CD4-positive, CD25-positive, alpha-beta regulatory T cell (primary cell): ENCODE data around the gene CRIP3. TPM values are rescaled to one million over a fixed set of nuclear protein-coding genes. Genes with fewer than 3 reads are reported as not detected.

Experiments used
- ATAC-seq, 2 donors: fragments of 150-1000 bp; cut with Tn5 transposase; one replicate each; pipeline ENCODE4 v1.10.0; 2021; ENCODE audit warnings: low read depth in 2 of 2, moderate number of reproducible peaks in 2 of 2, moderate library complexity in 1 of 2
- DNase-seq, 3 donors: peaks; one replicate each; pipeline versions ENCODE4 v3.0.0 to v3.0.0-alpha.2; 2012 to 2022; ENCODE audit warnings: mixed read lengths in 1 of 3
- H3K27ac ChIP-seq: one replicate; pipeline ENCODE4 v1.7.0; 2013; ENCODE audit warnings: mild to moderate bottlenecking, low read length; ENCODE audit not compliant: insufficient read depth, poor library complexity, severe bottlenecking
- H3K27me3 ChIP-seq: one replicate; pipeline ENCODE4 v1.7.0; 2013; ENCODE audit warnings: low read length; ENCODE audit not compliant: control insufficient read depth, insufficient read depth
- H3K36me3 ChIP-seq: one replicate; pipeline ENCODE4 v1.7.0; 2013; ENCODE audit warnings: mild to moderate bottlenecking, low read length, moderate library complexity; ENCODE audit not compliant: control insufficient read depth, insufficient read depth
- H3K4me1 ChIP-seq: 2 replicates; pipeline ENCODE4 v1.7.0; 2013; ENCODE audit warnings: mild to moderate bottlenecking, low read length; ENCODE audit not compliant: insufficient read depth, control insufficient read depth, poor library complexity, severe bottlenecking
- H3K4me3 ChIP-seq: one replicate; pipeline ENCODE4 v1.7.0; 2013; ENCODE audit warnings: low read depth, mild to moderate bottlenecking, low read length, moderate library complexity
- H3K9me3 ChIP-seq, 2 experiments: 1 replicate in 1 of 2; 2 replicates in 1 of 2; pipeline ENCODE4 v1.7.0; 2013; ENCODE audit warnings: low read length in 2 of 2, mild to moderate bottlenecking in 1 of 2, moderate library complexity in 1 of 2; ENCODE audit not compliant: control insufficient read depth in 2 of 2
- H3K27ac Mint-ChIP-seq, 3 donors: one replicate each; pipeline ENCODE4 v1.8.0; 2020 to 2022; ENCODE audit warnings: mild to moderate bottlenecking in 3 of 3, mixed read lengths in 3 of 3, moderate library complexity in 2 of 3
- H3K27me3 Mint-ChIP-seq: one replicate; pipeline ENCODE4 v1.8.0; 2022; ENCODE audit warnings: mild to moderate bottlenecking, mixed read lengths
- H3K36me3 Mint-ChIP-seq: one replicate; pipeline ENCODE4 v1.8.0; 2020; ENCODE audit warnings: mixed read lengths
- H3K4me1 Mint-ChIP-seq, 4 donors: one replicate each; pipeline ENCODE4 v1.8.0; 2020 to 2022; ENCODE audit warnings: mixed read lengths in 4 of 4, mild to moderate bottlenecking in 1 of 4
- H3K4me3 Mint-ChIP-seq, 4 donors: one replicate each; pipeline ENCODE4 v1.8.0; 2020 to 2022; ENCODE audit warnings: mild to moderate bottlenecking in 4 of 4, mixed read lengths in 4 of 4, moderate library complexity in 3 of 4
- H3K9me3 Mint-ChIP-seq, 7 donors: one replicate each; pipeline ENCODE4 v1.8.0; 2020 to 2022; ENCODE audit warnings: mixed read lengths in 7 of 7, mild to moderate bottlenecking in 3 of 7, moderate library complexity in 2 of 7
- polyA plus RNA-seq, 4 donors: library from polyadenylated mRNA; unstranded; fragments of 300-500 nt; fragmentation: Illumina TruSeq; gene quantifications; one replicate each; pipeline ENCODE4 v1.2.3, GENCODE V29; 2021
- total RNA-seq: library from RNA; stranded (reverse); gene quantifications from one replicate; pipeline ENCODE4 v1.2.3, GENCODE V29; 2022

CRIP3 gene
- total and polyA plus RNA-seq, 5 donors from 2014 or later, result 0.35 to 3.8 TPM; not detected in 3

DNA sequence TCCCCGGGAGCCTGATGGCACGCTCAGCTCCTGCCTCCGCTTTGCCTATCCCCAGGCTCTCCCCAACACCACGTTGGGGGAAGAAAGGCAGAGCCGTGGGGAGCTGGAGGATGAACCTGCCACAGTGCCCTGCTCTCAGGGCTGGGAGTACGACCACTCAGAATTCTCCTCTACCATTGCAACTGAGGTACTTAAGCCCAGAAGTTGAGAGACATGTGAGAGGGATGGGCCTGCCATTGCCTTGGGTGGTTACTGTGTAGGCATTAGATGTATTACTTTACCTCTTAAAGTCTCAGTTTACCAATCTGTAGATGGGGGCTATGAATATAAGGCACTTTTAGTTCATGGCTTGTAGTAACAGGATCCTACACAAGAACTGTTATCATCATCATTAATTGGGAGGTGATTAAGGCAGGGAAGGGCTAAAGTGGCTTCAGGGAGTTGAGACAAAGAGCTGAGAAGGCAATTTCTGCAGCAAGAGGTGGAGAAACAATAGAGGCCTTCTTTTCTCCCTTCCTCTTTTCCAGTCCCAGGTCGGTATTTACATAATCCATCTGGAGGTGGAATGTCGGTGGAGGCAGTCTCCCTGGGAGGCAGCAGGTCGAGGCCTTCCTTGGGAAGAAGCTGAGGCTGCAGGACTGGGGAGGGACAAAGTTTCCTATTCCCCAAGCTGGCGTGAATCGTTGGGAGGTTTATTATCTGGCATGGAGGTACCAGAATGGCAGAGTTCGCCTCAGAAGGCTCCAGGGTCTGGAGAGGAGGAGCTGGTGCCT is 9.9 kb downstream of the CRIP3 start:
- no peak overlapping the region for H3K27ac ChIP-seq
- H3K4me1 ChIP-seq, result no peaks in the 10 kb centered on the region
- Mint-ChIP-seq H3K27ac (no peak overlapping the region), H3K27me3 (no peaks in the 10 kb centered on the region), H3K36me3 (no peaks in the 10 kb centered on the region), H3K9me3 (no peaks in the 10 kb centered on the region), H3K4me3 (no peak overlapping the region), H3K4me1 (no peaks in the 10 kb centered on the region)
- DNase-seq (no peak), ATAC-seq (no peak)
- no peaks in the 10 kb centered on the region for H3K27me3 ChIP-seq
- H3K36me3 ChIP-seq, result no peaks in the 10 kb centered on the region
- no peak overlapping the region for H3K4me3 ChIP-seq
- no peaks in the 10 kb centered on the region for H3K9me3 ChIP-seq

DNA sequence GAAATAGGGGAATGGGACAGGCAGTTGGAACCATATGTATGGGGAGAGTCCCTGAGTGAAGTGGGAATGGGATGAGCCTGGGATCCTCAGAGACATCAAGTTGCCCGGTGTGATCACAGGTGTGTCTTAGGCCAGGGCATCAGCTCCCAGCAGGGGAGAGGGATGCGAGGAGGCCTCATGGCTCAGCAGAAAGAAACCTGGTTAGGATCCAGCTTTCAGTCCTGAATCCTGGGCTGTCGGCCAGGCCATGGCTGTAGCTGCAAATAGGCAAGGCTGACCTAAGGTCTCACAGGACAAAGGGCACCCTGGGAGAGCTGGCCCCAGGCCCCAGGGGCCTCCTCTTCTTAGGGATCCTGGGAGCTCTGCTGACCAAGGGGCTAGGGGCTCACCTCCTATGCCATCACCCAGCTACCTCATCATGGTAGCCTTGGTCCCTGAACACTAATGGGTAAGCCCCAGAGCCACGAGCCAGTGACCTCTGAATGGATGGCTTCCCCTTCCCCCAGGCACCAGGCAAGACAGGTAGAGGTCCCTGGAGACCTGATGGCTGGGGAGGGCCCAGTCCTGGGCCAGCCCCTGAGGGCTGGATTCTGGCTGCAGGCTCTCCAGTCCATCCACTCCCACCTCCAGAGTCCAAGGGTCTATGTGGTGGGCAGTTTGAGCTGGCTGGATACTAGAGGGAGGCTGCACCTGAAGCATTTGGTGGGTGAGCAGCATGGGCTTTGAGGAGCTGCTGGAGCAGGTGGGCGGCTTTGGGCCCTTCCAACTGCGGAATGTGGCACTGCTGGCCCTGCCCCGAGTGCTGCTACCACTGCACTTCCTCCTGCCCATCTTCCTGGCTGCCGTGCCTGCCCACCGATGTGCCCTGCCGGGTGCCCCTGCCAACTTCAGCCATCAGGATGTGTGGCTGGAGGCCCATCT is 10.7 kb downstream of the CRIP3 start, which contains the start of gene SLC22A7:
SLC22A7 (plus strand) TSS at position 617 of the 921 bp plus-strand sequence; CDS start at position 716, 99 bp downstream.
- Histone ChIP-seq H3K36me3 (no peaks in the 10 kb centered on the region), H3K27ac (no peak within 1 kb of the TSS), H3K9me3 (no peaks in the 10 kb centered on the region), H3K4me1 (no peaks in the 10 kb centered on the region), H3K4me3 (no peak within 1 kb of the TSS), H3K27me3 (no peaks in the 10 kb centered on the region)
- no peak within 1 kb of the TSS for H3K27ac Mint-ChIP-seq
- H3K36me3 Mint-ChIP-seq, result no peaks in the 10 kb centered on the region
- H3K4me3 Mint-ChIP-seq, result no peak within 1 kb of the TSS
- no peak for ATAC-seq
- no peak for DNase-seq
- H3K9me3 Mint-ChIP-seq, result no peaks in the 10 kb centered on the region
- no peaks in the 10 kb centered on the region for H3K4me1 Mint-ChIP-seq
- H3K27me3 Mint-ChIP-seq, result no peaks in the 10 kb centered on the region

DNA sequence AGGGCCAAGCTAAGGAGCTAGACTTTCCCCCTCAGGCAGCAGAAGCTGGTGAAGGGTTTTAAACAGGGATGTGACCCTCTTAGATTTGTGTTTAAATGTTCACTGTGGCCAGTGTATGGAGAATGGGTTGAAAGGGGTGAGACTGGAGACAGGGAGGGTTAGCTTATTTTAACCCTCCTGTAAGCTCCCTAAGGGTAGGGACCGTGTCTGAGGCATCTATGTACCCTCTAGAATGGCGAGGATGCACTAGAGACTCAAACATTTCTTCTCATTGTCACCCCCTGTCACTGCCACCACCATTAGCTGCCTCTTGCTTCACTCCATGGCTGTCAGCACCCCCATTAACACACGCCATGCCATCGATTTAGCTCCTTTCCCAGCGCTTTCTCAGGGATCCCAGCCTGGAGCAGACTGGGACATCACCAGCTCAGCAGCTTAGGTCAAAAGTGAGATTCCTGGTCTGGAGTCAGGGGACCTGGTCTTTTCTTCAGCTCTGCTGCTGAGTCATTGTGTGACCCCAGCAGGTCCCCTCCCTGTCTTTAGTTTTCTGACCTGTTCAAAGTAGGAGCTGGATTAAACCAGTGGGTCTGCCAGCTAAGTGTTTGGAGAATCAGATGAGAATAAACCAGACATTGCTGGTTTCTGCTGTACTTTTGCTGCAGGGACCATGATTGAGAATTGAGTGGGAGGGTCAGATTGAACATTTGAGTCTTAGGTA is 11.7 kb downstream of the CRIP3 start:
- Mint-ChIP-seq H3K4me1 (no peaks in the 10 kb centered on the region), H3K36me3 (no peaks in the 10 kb centered on the region), H3K9me3 (no peaks in the 10 kb centered on the region), H3K27me3 (no peaks in the 10 kb centered on the region), H3K27ac (no peak overlapping the region), H3K4me3 (no peak overlapping the region)
- Histone ChIP-seq H3K27me3 (no peaks in the 10 kb centered on the region), H3K36me3 (no peaks in the 10 kb centered on the region), H3K4me1 (no peaks in the 10 kb centered on the region), H3K4me3 (no peak overlapping the region), H3K27ac (no peak overlapping the region), H3K9me3 (no peaks in the 10 kb centered on the region)
- no peak for DNase-seq
- ATAC-seq, result no peak

DNA sequence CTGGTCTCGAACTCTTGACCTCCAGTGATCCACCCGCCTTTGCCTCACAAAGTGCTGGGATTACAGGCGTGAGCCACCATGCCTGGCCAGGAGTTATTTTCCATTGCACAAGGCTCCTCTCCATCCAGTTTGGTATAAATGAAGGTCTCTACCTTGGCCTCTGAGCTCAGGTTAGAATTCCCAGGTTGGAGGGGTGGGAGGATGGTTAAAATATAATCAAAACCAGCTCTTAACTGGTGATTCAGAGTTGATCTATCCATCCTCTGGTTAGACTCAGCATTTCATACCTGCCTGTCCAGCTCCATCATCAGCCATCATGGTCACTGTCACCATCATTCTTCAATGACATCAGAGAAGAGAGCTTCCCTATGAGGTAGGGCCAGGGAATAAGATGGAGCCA is 13.2 kb downstream of the CRIP3 start:
- H3K36me3 ChIP-seq, result no peaks in the 10 kb centered on the region
- Mint-ChIP-seq H3K4me1 (no peaks in the 10 kb centered on the region), H3K9me3 (no peaks in the 10 kb centered on the region), H3K27me3 (no peaks in the 10 kb centered on the region), H3K27ac (no peak overlapping the region), H3K4me3 (no peak overlapping the region), H3K36me3 (no peaks in the 10 kb centered on the region)
- H3K4me3 ChIP-seq, result no peak overlapping the region
- H3K27ac ChIP-seq, result no peak overlapping the region
- ATAC-seq (no peak), DNase-seq (no peak)
- no peaks in the 10 kb centered on the region for H3K27me3 ChIP-seq
- H3K4me1 ChIP-seq, result no peaks in the 10 kb centered on the region
- no peaks in the 10 kb centered on the region for H3K9me3 ChIP-seq

DNA sequence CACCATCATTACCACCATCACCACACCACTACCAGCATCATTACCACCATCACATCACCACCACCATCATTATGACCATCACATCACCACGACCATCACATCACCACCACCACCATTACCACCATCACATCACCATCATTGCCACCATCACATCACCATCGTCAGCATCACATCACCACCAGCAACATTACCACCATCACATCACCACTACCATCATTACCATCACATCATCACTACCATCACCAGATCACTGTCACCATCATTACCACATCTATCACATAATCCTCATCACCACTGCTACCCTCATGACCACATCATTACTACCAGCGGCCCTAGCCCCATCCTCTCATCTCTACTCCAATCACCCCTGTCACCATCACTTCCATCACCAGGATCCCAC is 14.1 kb downstream of the CRIP3 start:
- Mint-ChIP-seq H3K9me3 (no peaks in the 10 kb centered on the region), H3K4me1 (no peaks in the 10 kb centered on the region), H3K36me3 (no peaks in the 10 kb centered on the region), H3K4me3 (no peak overlapping the region), H3K27me3 (no peaks in the 10 kb centered on the region), H3K27ac (no peak overlapping the region)
- DNase-seq (no peak), ATAC-seq (no peak)
- Histone ChIP-seq H3K36me3 (no peaks in the 10 kb centered on the region), H3K9me3 (no peaks in the 10 kb centered on the region), H3K27me3 (no peaks in the 10 kb centered on the region), H3K27ac (no peak overlapping the region), H3K4me1 (no peaks in the 10 kb centered on the region), H3K4me3 (no peak overlapping the region)

DNA sequence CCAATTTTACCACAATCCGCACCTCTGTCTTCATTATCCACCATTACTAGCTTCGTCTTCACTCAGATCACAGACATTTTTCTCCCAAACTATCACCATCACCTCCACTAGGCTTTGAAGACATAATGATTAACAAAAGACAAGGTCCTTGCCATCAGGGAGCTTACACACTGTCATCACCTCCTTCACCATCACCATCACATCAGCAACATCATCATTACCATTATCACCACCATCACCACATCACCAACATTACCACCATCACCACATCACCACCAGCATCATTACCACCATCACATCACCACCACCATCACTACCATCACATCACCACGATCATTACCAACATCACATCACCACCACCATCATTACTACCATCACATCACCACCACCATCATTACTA is 14.9 kb downstream of the CRIP3 start:
- no peak overlapping the region for H3K4me3 ChIP-seq
- no peak for DNase-seq
- no peaks in the 10 kb centered on the region for H3K4me1 ChIP-seq
- H3K27me3 Mint-ChIP-seq, result no peaks in the 10 kb centered on the region
- no peaks in the 10 kb centered on the region for H3K4me1 Mint-ChIP-seq
- H3K9me3 ChIP-seq, result no peaks in the 10 kb centered on the region
- H3K4me3 Mint-ChIP-seq, result no peak overlapping the region
- H3K36me3 Mint-ChIP-seq, result no peaks in the 10 kb centered on the region
- no peaks in the 10 kb centered on the region for H3K36me3 ChIP-seq
- no peak overlapping the region for H3K27ac Mint-ChIP-seq
- ATAC-seq, result no peak
- no peaks in the 10 kb centered on the region for H3K27me3 ChIP-seq
- H3K9me3 Mint-ChIP-seq, result no peaks in the 10 kb centered on the region
- H3K27ac ChIP-seq, result no peak overlapping the region

DNA sequence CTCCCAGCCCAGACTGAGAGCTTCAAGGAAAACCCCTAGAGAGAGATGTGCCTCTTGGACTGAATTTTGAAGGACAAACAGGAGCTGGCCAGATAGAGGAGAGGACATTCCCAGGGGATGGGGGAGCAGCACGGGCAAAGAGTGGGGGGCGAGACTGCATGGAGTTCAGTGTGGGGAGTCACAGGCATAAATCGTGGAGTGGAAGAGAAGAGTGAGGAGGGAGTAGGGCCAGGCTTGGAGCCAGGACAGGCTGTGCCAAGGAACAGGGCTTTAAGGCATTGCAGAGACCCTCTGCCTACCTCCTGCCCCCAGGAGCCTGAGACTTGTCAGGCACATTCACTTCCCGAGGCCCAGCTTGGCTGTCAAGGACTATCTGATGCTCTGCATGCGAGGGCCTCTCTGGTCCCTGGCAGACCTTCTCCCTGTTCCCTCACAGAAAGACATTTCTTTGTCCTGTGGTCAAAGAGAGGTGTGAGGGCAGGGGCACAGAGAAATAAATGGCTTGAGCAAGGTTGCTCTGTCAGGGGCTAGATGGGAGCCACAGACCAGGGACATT is 15.8 kb downstream of the CRIP3 start:
- H3K27me3 Mint-ChIP-seq, result peaks cover 1% of the 10 kb centered on the region
- no peak overlapping the region for H3K4me3 ChIP-seq
- ATAC-seq, result no peak
- no peak overlapping the region for H3K4me3 Mint-ChIP-seq
- no peaks in the 10 kb centered on the region for H3K9me3 ChIP-seq
- DNase-seq, result no peak
- H3K4me1 Mint-ChIP-seq, result no peaks in the 10 kb centered on the region
- H3K36me3 ChIP-seq, result no peaks in the 10 kb centered on the region
- no peak overlapping the region for H3K27ac ChIP-seq
- H3K27ac Mint-ChIP-seq, result no peak overlapping the region
- no peaks in the 10 kb centered on the region for H3K4me1 ChIP-seq
- no peaks in the 10 kb centered on the region for H3K9me3 Mint-ChIP-seq
- H3K27me3 ChIP-seq, result no peaks in the 10 kb centered on the region
- H3K36me3 Mint-ChIP-seq, result no peaks in the 10 kb centered on the region
